ENCODE data around the gene HAPSTR1.
"Not testable (repeated sequence)": the region's sequence is repeated elsewhere in the genome, so short reads cannot be mapped to it uniquely, and the experiment has no call there.

- not testable (repeated sequence) for TF ChIP-seq CTCF (conservative IDR thresholded peaks at IDR 0.05; ENCODE audit: low read depth in 2 of 2); CREB1 (CRISPR knock-in tag; IDR thresholded peaks at IDR 0.05; ENCODE audit: low read depth); NANOG (IDR thresholded peaks at IDR 0.05; ENCODE audit: borderline replicate concordance); EZH2 (IDR thresholded peaks at IDR 0.05; ENCODE audit: low read depth, unreplicated experiment); ZNF114 (CRISPR knock-in tag; IDR thresholded peaks at IDR 0.05); POLR2AphosphoS5 (IDR thresholded peaks at IDR 0.05; ENCODE audit: low read depth); EZH2phosphoT487 (IDR thresholded peaks at IDR 0.05; ENCODE audit: unreplicated experiment); STAT1 (IDR thresholded peaks at IDR 0.05; ENCODE audit: unreplicated experiment); REST (IDR thresholded peaks at IDR 0.05; ENCODE audit: unreplicated experiment)
Measured at GRCh38 chr16:9087733-9088132, 3.7 kb upstream of the HAPSTR1 start.
